Transverse colon (tissue), 4 donors: ENCODE results near the gene CRKL.

Source experiments
- EP300 ChIP-seq: sonication (generic); formaldehyde crosslinking; IDR thresholded peaks from one replicate; pipeline ENCODE4 v1.6.1; 2017; ENCODE audit warnings: antibody characterized with exemption, low read depth
- POLR2A ChIP-seq: fragments of 450-650 bp; IDR thresholded peaks from one replicate; pipeline ENCODE4 v1.6.1; 2016; ENCODE audit warnings: antibody characterized with exemption, mild to moderate bottlenecking, moderate library complexity
- POLR2AphosphoS5 ChIP-seq, 3 donors: sonication (generic); formaldehyde crosslinking; IDR thresholded peaks; one replicate each; pipeline ENCODE4 v1.6.1; 2016; ENCODE audit warnings: antibody characterized with exemption in 3 of 3
- TF ChIP-seq, protein P1 (sequence below), 5 experiments: fragments of 200-600 bp in 3 of 5; fragments of 450-650 bp in 2 of 5; sonication (generic) in 3 of 5; IDR thresholded peaks; 1 replicate in 2 of 5; 2 replicates in 3 of 5; pipeline ENCODE4 v1.5.1; 2016 to 2017; ENCODE audit warnings: antibody characterized with exemption in 5 of 5, inconsistent platforms in 3 of 5, mild to moderate bottlenecking in 2 of 5, moderate library complexity in 1 of 5

DNA sequence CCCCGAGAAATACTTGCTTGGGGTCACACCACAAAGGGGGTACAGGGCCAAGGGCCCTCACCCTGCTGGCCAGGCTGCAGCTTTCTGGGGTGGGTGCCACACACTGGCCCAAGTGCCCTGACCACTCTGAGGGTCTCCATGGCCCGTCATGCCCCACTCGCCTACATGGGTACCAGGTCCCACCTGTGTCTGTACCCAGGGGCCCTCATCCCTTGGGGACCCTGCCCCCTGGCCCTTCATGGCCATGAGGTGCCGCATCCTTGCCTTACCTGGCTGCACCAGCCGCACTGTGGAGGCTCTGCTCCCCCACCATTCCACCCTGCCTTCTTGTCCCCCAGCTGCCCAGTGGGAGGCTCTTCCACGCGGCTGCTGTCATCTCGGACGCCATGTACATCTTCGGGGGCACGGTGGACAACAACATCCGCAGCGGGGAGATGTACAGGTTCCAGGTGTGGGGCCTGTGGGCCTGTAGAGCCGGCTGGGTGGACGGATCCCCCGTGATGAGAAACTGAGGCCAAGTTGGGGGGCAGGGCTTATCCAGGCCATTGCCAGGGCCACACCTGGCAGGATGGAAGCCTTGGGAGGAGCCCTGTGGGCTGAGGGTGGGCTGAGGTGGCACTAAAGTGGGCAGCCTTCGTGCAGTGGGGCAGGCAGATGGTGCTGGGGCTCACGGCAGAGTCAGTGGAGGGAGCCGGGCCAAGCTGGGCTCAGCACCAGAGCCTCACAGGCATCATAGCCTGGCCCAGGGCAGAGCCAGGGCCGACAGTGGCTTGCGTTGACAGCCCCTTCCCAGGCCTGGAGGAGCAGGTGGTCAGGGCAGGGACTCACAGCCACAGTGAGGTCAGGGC, 75.5 kb downstream of the CRKL start:
- TF ChIP-seq, protein P1, sequence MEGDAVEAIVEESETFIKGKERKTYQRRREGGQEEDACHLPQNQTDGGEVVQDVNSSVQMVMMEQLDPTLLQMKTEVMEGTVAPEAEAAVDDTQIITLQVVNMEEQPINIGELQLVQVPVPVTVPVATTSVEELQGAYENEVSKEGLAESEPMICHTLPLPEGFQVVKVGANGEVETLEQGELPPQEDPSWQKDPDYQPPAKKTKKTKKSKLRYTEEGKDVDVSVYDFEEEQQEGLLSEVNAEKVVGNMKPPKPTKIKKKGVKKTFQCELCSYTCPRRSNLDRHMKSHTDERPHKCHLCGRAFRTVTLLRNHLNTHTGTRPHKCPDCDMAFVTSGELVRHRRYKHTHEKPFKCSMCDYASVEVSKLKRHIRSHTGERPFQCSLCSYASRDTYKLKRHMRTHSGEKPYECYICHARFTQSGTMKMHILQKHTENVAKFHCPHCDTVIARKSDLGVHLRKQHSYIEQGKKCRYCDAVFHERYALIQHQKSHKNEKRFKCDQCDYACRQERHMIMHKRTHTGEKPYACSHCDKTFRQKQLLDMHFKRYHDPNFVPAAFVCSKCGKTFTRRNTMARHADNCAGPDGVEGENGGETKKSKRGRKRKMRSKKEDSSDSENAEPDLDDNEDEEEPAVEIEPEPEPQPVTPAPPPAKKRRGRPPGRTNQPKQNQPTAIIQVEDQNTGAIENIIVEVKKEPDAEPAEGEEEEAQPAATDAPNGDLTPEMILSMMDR (IDR thresholded peaks at IDR 0.05) = no peak
- TF ChIP-seq POLR2A = no peak
- TF ChIP-seq POLR2AphosphoS5 (IDR thresholded peaks at IDR 0.05) = no peak
- TF ChIP-seq EP300 = no peak
